COLO668 (cell line): ENCODE results near the gene SFMBT2.
"Not testable (repeated sequence)": the region's sequence is repeated elsewhere in the genome, so short reads cannot be mapped to it uniquely, and the experiment has no call there.

ENCODE experiments used
- DNase-seq: peaks from one replicate; lab custom pipeline; 2025; ENCODE audit not compliant: unreplicated experiment; lab: John Stamatoyannopoulos, UW

The SFMBT2 gene

GRCh38 chr10:7401782-7402181, 9.1 kb downstream of the SFMBT2 start:
- DNase-seq, result no peak

- DNase-seq, result no peak
These were observed 9.7 kb downstream of the SFMBT2 start for GRCh38 chr10:7401156-7401555.

- no peak for DNase-seq
These were observed 10.6 kb downstream of the SFMBT2 start for GRCh38 chr10:7400068-7400715.

- no peak for DNase-seq
These were observed 11.3 kb downstream of the SFMBT2 start for GRCh38 chr10:7399533-7399932.

- no peak for DNase-seq
These were observed 13.5 kb downstream of the SFMBT2 start for GRCh38 chr10:7397049-7398035.

GRCh38 chr10:7392301-7392700, 18.5 kb downstream of the SFMBT2 start:
- DNase-seq, result not testable (repeated sequence)

GRCh38 chr10:7391748-7392147, 19.1 kb downstream of the SFMBT2 start:
- DNase-seq, result no peak

GRCh38 chr10:7390689-7391110, 20.1 kb downstream of the SFMBT2 start:
- not testable (repeated sequence) for DNase-seq

- no peak for DNase-seq
These were observed 21.0 kb downstream of the SFMBT2 start for GRCh38 chr10:7389844-7390243.

GRCh38 chr10:7389346-7389745, 21.5 kb downstream of the SFMBT2 start:
- DNase-seq, result no peak

GRCh38 chr10:7388602-7389001, 22.2 kb downstream of the SFMBT2 start:
- no peak for DNase-seq

- DNase-seq, result not testable (repeated sequence)
These were observed 22.7 kb downstream of the SFMBT2 start for GRCh38 chr10:7388149-7388548.

GRCh38 chr10:7385114-7385513, 25.7 kb downstream of the SFMBT2 start:
- no peak for DNase-seq

GRCh38 chr10:7383442-7383841, 27.4 kb downstream of the SFMBT2 start:
- no peak for DNase-seq

GRCh38 chr10:7380704-7381241, 30.1 kb downstream of the SFMBT2 start:
- DNase-seq, result no peak

GRCh38 chr10:7378602-7379403, 32.0 kb downstream of the SFMBT2 start:
- no peak for DNase-seq

GRCh38 chr10:7377614-7378248, 33.1 kb downstream of the SFMBT2 start:
- DNase-seq, result no peak

GRCh38 chr10:7374795-7375194, 36.0 kb downstream of the SFMBT2 start:
- no peak for DNase-seq

GRCh38 chr10:7373039-7373438, 37.8 kb downstream of the SFMBT2 start:
- DNase-seq, result no peak

GRCh38 chr10:7372504-7372903, 38.3 kb downstream of the SFMBT2 start:
- no peak for DNase-seq

- DNase-seq, result no peak
These were observed 40.3 kb downstream of the SFMBT2 start for GRCh38 chr10:7370511-7370910.
